HL-60/S4 (cell line): ENCODE measurements around the gene POU2AF3.
"Not testable (repeated sequence)": the region's sequence is repeated elsewhere in the genome, so short reads cannot be mapped to it uniquely, and the experiment has no call there.

Source experiments
- in situ Hi-C: fragments of 300-500 bp; cut with MboI; formaldehyde crosslinking; loops from 2 replicates; pipeline ENCODE4 v1.14.3; 2022; ENCODE audit warnings: low sequenced_read_pairs

POU2AF3 gene

GRCh38 chr11:111300569-111300968 lies 2.2 kb downstream of the POU2AF3 start:
- in situ Hi-C loops, result no loop called here

GRCh38 chr11:111301004-111301841 lies 2.9 kb downstream of the POU2AF3 start:
- in situ Hi-C loops, result no loop called here

DNA sequence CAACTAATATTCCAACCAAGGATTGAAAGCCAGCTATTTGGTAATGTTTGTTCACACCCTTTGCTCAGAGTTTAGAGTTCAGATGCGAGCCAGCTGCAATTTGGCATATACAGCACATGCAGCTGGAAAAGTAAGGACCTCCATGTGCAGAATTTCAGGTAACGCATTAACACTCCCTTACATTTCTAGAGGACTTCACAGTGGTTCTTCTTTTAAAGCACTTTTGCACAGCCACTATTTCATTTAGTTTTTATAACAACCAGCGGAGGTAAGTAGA lies 3.4 kb downstream of the POU2AF3 start:
- in situ Hi-C loops, result no loop called here

DNA sequence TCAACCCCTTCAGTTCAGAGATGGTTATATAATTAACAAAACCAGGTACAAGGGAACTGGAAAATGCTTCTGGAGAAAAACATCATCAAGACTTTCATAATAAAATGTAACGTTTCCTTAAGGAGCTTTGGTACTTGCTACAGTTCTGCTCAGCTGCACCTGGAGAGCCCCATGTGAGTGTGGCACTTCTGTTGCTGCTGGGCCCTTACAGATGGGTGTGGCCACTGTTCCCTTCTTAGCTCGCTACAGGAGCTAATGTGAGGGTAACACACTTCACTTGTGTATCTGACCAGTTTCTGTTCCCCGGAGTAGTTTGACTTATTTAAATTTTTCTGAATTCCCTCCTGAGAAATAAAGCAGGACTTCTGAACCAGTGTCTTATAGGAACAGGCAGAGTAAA lies 4.0 kb downstream of the POU2AF3 start:
- in situ Hi-C loops, result no loop called here

GRCh38 chr11:111303461-111303860 lies 5.1 kb downstream of the POU2AF3 start:
- in situ Hi-C loops, result no loop called here

DNA sequence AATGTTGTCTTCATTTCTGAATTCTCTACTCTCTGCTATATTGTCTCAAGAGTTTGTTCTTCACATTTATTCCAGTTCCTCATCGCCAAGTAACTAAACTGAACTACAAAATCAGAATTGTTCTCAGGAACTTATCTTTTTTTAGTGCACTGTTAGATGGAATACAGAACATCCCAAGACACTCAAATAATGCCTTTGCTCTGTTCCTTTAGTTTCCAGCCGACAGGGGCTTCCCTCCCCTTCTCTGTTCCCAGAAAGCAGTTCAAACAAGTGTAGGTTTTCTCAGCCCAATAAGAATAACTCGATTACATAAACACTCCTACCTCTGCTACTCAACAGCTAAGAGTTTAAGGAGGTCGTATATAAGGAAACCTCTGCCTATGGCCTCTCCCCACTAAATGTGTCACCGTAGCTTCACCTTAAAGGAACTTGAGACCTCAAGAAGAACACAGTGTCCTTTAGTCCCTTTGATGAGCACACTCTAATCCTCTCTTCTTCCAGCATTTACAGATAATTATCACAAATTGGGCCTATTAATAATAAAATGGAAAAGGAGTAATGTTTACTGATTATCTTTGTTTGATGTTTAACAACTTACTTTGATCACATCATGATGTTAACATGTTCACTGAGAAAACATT lies 6.9 kb downstream of the POU2AF3 start:
- in situ Hi-C loops, result no loop called here

- in situ Hi-C loops, result no loop called here
These were observed 7.5 kb downstream of the POU2AF3 start for GRCh38 chr11:111305876-111306275.

- in situ Hi-C loops, result no loop called here
These were observed 8.0 kb downstream of the POU2AF3 start for GRCh38 chr11:111306321-111306720.

- in situ Hi-C loops, result no loop called here
These were observed 9.2 kb downstream of the POU2AF3 start for GRCh38 chr11:111307472-111308108.

- in situ Hi-C loops, result no loop called here
These were observed 9.8 kb downstream of the POU2AF3 start for GRCh38 chr11:111308140-111308539.

DNA sequence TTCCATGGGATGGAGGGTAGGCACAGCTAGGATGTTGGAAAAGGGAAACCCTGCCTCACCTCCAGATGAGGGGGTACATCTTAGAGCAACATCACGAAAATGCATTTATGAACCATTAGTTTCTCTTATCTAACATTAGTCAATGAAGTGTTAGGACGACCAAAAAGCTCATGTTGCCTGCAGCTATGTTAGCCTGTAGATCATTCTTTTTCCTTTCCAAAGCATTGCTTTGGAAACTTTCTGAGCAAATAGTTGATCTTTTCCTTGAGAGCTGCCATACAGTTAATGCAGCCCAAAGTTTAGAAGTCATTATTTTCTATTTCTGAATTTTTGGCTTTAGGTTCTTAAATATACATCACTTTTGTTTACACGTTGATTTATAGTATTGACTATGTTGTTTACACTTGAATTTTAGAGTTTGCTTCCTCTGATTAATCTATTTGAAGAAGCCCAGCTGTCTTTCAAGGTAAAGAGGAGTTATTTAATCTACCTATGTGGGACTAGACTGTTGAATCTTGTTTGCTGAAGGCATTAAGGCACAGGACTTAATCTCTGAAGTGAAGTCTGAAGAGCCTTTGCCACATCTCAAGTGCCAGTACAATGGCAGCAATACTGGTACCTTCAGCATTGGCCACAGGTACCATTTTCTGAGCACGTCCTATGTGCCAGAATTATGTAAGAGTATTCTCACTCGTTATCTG lies 11.0 kb downstream of the POU2AF3 start:
- in situ Hi-C loops, result no loop called here

- in situ Hi-C loops, result no loop called here
These were observed 11.7 kb downstream of the POU2AF3 start for GRCh38 chr11:111310088-111310487.

- in situ Hi-C loops, result no loop called here
These were observed 12.4 kb downstream of the POU2AF3 start for GRCh38 chr11:111310723-111311122.

GRCh38 chr11:111312076-111312475 lies 13.7 kb downstream of the POU2AF3 start:
- in situ Hi-C loops, result no loop called here

DNA sequence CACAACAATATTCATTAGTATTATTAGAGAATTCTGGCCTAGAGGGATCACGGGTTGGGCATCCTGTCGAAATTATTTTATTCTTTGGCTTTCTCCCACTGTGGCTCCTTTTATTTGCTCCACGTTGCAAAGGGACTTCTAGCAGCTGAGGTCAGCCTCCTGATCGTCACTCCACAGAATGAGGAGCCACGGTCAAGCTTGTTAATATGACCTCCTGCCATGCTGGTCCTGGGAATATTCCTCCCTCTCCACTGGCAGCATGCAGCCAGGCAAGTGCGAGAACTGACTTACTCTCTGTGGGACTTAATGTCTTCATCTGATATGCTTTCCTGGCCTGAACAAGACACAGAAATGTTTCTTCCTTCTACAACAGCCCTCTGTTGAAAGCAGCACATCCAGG lies 20.9 kb downstream of the POU2AF3 start:
- in situ Hi-C loops, result no loop called here

- in situ Hi-C loops, result not testable (repeated sequence)
These were observed 21.9 kb downstream of the POU2AF3 start for GRCh38 chr11:111320199-111320598.

GRCh38 chr11:111320728-111321568 lies 22.6 kb downstream of the POU2AF3 start:
- in situ Hi-C loops, result no loop called here

GRCh38 chr11:111322534-111322933 lies 24.2 kb downstream of the POU2AF3 start:
- in situ Hi-C loops, result no loop called here

DNA sequence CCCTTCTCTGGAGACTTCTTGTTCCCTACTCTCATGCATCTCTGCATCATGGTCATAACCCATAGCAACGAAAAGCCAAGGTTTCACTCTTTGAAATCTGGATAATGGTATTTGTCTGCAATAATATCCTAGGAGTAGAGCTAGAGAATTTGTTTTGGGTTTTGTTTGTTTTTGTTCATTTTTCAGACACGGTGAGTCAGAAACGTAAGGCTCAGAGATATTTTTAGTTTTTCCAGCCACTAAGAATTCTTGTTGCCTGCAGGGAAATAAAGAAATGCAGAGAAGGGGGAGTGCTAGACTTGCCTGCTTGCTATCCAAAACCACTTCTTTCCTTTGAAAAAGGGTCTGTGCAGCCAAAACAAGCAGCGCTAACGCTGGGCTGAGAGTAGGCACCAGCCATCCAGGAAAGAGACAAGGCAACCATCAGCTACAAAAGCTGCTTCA lies 26.0 kb downstream of the POU2AF3 start:
- in situ Hi-C loops, result no loop called here

- in situ Hi-C loops, result no loop called here
These were observed 26.9 kb downstream of the POU2AF3 start for GRCh38 chr11:111325259-111325658.

GRCh38 chr11:111326824-111327223 lies 28.5 kb downstream of the POU2AF3 start:
- in situ Hi-C loops, result no loop called here
